HAP-1 (cell line): ENCODE results near the gene CACNA1H.

ENCODE experiments used
- DNase-seq, 2 experiments: peaks; one replicate each; pipeline ENCODE4 v3.0.0-alpha.2; 2016 to 2020; ENCODE audit warnings: low spot score in 2 of 2
- H3K27me3 ChIP-seq: fragments of 250-450 bp; sonication (Bioruptor Pico); 2 replicates; pipeline ENCODE4 v1.5.1; 2020; ENCODE audit warnings: low read depth, mild to moderate bottlenecking, moderate library complexity
- H3K36me3 ChIP-seq: fragments of 250-450 bp; sonication (Bioruptor Pico); replicated peaks from 2 replicates; pipeline ENCODE4 v1.5.1; 2020; ENCODE audit warnings: mild to moderate bottlenecking
- H3K4me1 ChIP-seq: fragments of 250-450 bp; sonication (Bioruptor Pico); 2 replicates; pipeline ENCODE4 v1.5.1; 2020; ENCODE audit warnings: mild to moderate bottlenecking
- H3K4me3 ChIP-seq: fragments of 250-450 bp; sonication (Bioruptor Pico); 2 replicates; pipeline ENCODE4 v1.5.1; 2020; ENCODE audit warnings: mild to moderate bottlenecking, moderate library complexity
- H3K9me3 ChIP-seq: fragments of 250-450 bp; sonication (Bioruptor Pico); 2 replicates; pipeline ENCODE4 v1.5.1; 2020; ENCODE audit warnings: mild to moderate bottlenecking, moderate library complexity
- in situ Hi-C: fragments of 300-500 bp; cut with MboI; formaldehyde crosslinking; loops from 3 replicates; pipeline ENCODE4 v1.14.3; 2020; ENCODE audit warnings: low sequenced_read_pairs, inconsistent platforms, mixed read lengths

Gene CACNA1H

GRCh38 chr16:1126586-1126985 is 26.3 kb upstream of the CACNA1H start:
- Histone ChIP-seq H3K36me3 (no peaks in the 10 kb centered on the region), H3K27me3 (no peaks in the 10 kb centered on the region), H3K9me3 (no peaks in the 10 kb centered on the region), H3K4me3 (no peak overlapping the region), H3K4me1 (no peaks in the 10 kb centered on the region)
- no peak for DNase-seq
- in situ Hi-C loops: no loop called here

- H3K4me3 ChIP-seq: no peak overlapping the region
- DNase-seq: no peak
- in situ Hi-C loops: no loop called here
- H3K9me3 ChIP-seq: no peaks in the 10 kb centered on the region
- no peaks in the 10 kb centered on the region for H3K36me3 ChIP-seq
- no peaks in the 10 kb centered on the region for H3K4me1 ChIP-seq
- no peaks in the 10 kb centered on the region for H3K27me3 ChIP-seq
Measured at GRCh38 chr16:1127101-1127500, 25.8 kb upstream of the CACNA1H start.

- Histone ChIP-seq H3K36me3 (no peaks in the 10 kb centered on the region), H3K27me3 (no peaks in the 10 kb centered on the region), H3K4me1 (no peaks in the 10 kb centered on the region), H3K9me3 (no peaks in the 10 kb centered on the region), H3K4me3 (no peak overlapping the region)
- no peak for DNase-seq
- in situ Hi-C loops: no loop called here
Measured at GRCh38 chr16:1127971-1128715, 24.8 kb upstream of the CACNA1H start.

GRCh38 chr16:1129106-1129960 is 23.6 kb upstream of the CACNA1H start:
- no peaks in the 10 kb centered on the region for H3K27me3 ChIP-seq
- in situ Hi-C loops: no loop called here

GRCh38 chr16:1130382-1130781 is 22.5 kb upstream of the CACNA1H start:
- no peak for DNase-seq
- Histone ChIP-seq H3K4me3 (no peak overlapping the region), H3K4me1 (no peaks in the 10 kb centered on the region), H3K9me3 (no peaks in the 10 kb centered on the region), H3K27me3 (no peaks in the 10 kb centered on the region), H3K36me3 (no peaks in the 10 kb centered on the region)
- in situ Hi-C loops: no loop called here

More at GRCh38 chr16:1129106-1129960, 23.6 kb upstream of the CACNA1H start:
- H3K4me3 ChIP-seq: no peak overlapping the region
- no peak for DNase-seq
- H3K9me3 ChIP-seq: no peaks in the 10 kb centered on the region
- no peaks in the 10 kb centered on the region for H3K4me1 ChIP-seq
- H3K36me3 ChIP-seq: no peaks in the 10 kb centered on the region

GRCh38 chr16:1131378-1131994 is 21.4 kb upstream of the CACNA1H start:
- no peaks in the 10 kb centered on the region for H3K27me3 ChIP-seq
- H3K4me3 ChIP-seq: no peak overlapping the region
- H3K4me1 ChIP-seq: no peaks in the 10 kb centered on the region
- H3K9me3 ChIP-seq: no peaks in the 10 kb centered on the region
- in situ Hi-C loops: no loop called here
- no peaks in the 10 kb centered on the region for H3K36me3 ChIP-seq
- no peak for DNase-seq

GRCh38 chr16:1132431-1132830 is 20.5 kb upstream of the CACNA1H start:
- DNase-seq: no peak
- Histone ChIP-seq H3K36me3 (no peaks in the 10 kb centered on the region), H3K4me3 (no peak overlapping the region), H3K4me1 (no peaks in the 10 kb centered on the region), H3K27me3 (no peaks in the 10 kb centered on the region), H3K9me3 (no peaks in the 10 kb centered on the region)
- in situ Hi-C loops: no loop called here

GRCh38 chr16:1133271-1133670 is 19.6 kb upstream of the CACNA1H start:
- Histone ChIP-seq H3K27me3 (no peaks in the 10 kb centered on the region), H3K36me3 (no peaks in the 10 kb centered on the region), H3K4me3 (no peak overlapping the region), H3K9me3 (no peaks in the 10 kb centered on the region), H3K4me1 (no peaks in the 10 kb centered on the region)
- in situ Hi-C loops: no loop called here
- DNase-seq: no peak

- H3K36me3 ChIP-seq: no peaks in the 10 kb centered on the region
- in situ Hi-C loops: no loop called here
- no peaks in the 10 kb centered on the region for H3K4me1 ChIP-seq
- H3K9me3 ChIP-seq: no peaks in the 10 kb centered on the region
- H3K4me3 ChIP-seq: no peak overlapping the region
- H3K27me3 ChIP-seq: no peaks in the 10 kb centered on the region
- no peak for DNase-seq
Measured at GRCh38 chr16:1133810-1134520, 18.9 kb upstream of the CACNA1H start.

GRCh38 chr16:1134776-1135458 is 18.0 kb upstream of the CACNA1H start:
- Histone ChIP-seq H3K36me3 (no peaks in the 10 kb centered on the region), H3K27me3 (no peaks in the 10 kb centered on the region), H3K9me3 (no peaks in the 10 kb centered on the region), H3K4me1 (no peaks in the 10 kb centered on the region), H3K4me3 (no peak overlapping the region)
- in situ Hi-C loops: no loop called here
- DNase-seq: no peak

- no peaks in the 10 kb centered on the region for H3K27me3 ChIP-seq
- H3K9me3 ChIP-seq: no peaks in the 10 kb centered on the region
- H3K4me1 ChIP-seq: no peaks in the 10 kb centered on the region
- no peaks in the 10 kb centered on the region for H3K36me3 ChIP-seq
- no peak for DNase-seq
- in situ Hi-C loops: no loop called here
- H3K4me3 ChIP-seq: no peak overlapping the region
Measured at GRCh38 chr16:1135459-1135825, 17.5 kb upstream of the CACNA1H start.

GRCh38 chr16:1137604-1138003 is 15.3 kb upstream of the CACNA1H start:
- in situ Hi-C loops: no loop called here
- Histone ChIP-seq H3K4me1 (no peaks in the 10 kb centered on the region), H3K27me3 (no peaks in the 10 kb centered on the region), H3K9me3 (no peaks in the 10 kb centered on the region), H3K4me3 (no peak overlapping the region), H3K36me3 (no peaks in the 10 kb centered on the region)
- no peak for DNase-seq

GRCh38 chr16:1140582-1141162 is 12.2 kb upstream of the CACNA1H start:
- Histone ChIP-seq H3K36me3 (no peaks in the 10 kb centered on the region), H3K9me3 (no peaks in the 10 kb centered on the region), H3K4me3 (no peak overlapping the region), H3K27me3 (no peaks in the 10 kb centered on the region), H3K4me1 (no peaks in the 10 kb centered on the region)
- DNase-seq: no peak
- in situ Hi-C loops: no loop called here
